Inflammatory macrophage treated with lipopolysaccharide for 1 hour (primary cell): ENCODE results near the gene MTFR1L.
A peak's percentile ranks its signal among the peaks of the same experiment; 100 is the strongest.

Experiments used
- DNase-seq, 2 donors: peaks; one replicate each; pipeline ENCODE4 v3.0.0-alpha.2; 2020 to 2022

MTFR1L gene

GRCh38 chr1:25863486-25864262 lies 43.9 kb downstream of the MTFR1L start:
- DNase-seq = no peak

- DNase-seq = no peak
Observed at GRCh38 chr1:25864434-25864833, 44.7 kb downstream of the MTFR1L start.

- no peak for DNase-seq
Observed at GRCh38 chr1:25866288-25866687, 46.5 kb downstream of the MTFR1L start.

GRCh38 chr1:25867210-25867991 lies 47.6 kb downstream of the MTFR1L start:
- DNase-seq = no peak

GRCh38 chr1:25869909-25870606 lies 50.3 kb downstream of the MTFR1L start:
- DNase-seq = no peak

- DNase-seq = no peak
Observed at GRCh38 chr1:25870614-25871013, 50.9 kb downstream of the MTFR1L start.

- no peak for DNase-seq
Observed at GRCh38 chr1:25871086-25871703, 51.4 kb downstream of the MTFR1L start.

GRCh38 chr1:25871704-25872494 lies 52.1 kb downstream of the MTFR1L start:
- DNase-seq = no peak

- no peak for DNase-seq
Observed at GRCh38 chr1:25872713-25873112, 53.0 kb downstream of the MTFR1L start.

- DNase-seq = no peak
Observed at GRCh38 chr1:25873120-25873519, 53.4 kb downstream of the MTFR1L start.

- no peak for DNase-seq
Observed at GRCh38 chr1:25874209-25874608, 54.5 kb downstream of the MTFR1L start.

- no peak for DNase-seq
Observed at GRCh38 chr1:25874635-25875153, 54.9 kb downstream of the MTFR1L start.

GRCh38 chr1:25875154-25875855 lies 55.6 kb downstream of the MTFR1L start, which contains the start of gene PAQR7:
Gene PAQR7, minus strand, starts transcription at chr1:25875708. Its CDS starts 11,869 bp downstream, at chr1:25863839.
- DNase-seq = peak; percentile 18 to 29

- no peak for DNase-seq
Observed at GRCh38 chr1:25875856-25876692, 56.3 kb downstream of the MTFR1L start.

GRCh38 chr1:25876693-25877077 lies 56.9 kb downstream of the MTFR1L start:
- no peak for DNase-seq

GRCh38 chr1:25877155-25877554 lies 57.4 kb downstream of the MTFR1L start:
- DNase-seq = no peak

- DNase-seq = no peak
Observed at GRCh38 chr1:25878690-25879089, 58.9 kb downstream of the MTFR1L start.

GRCh38 chr1:25879675-25880074 lies 59.9 kb downstream of the MTFR1L start:
- no peak for DNase-seq

GRCh38 chr1:25880518-25880917 lies 60.8 kb downstream of the MTFR1L start:
- no peak for DNase-seq

- no peak for DNase-seq
Observed at GRCh38 chr1:25881266-25881665, 61.5 kb downstream of the MTFR1L start.
